HG02588 (cell line): ENCODE results near the gene DACH1.

Source experiments
- ATAC-seq: cut with Tn5 transposase; IDR thresholded peaks from one replicate; pipeline ENCODE4 v1.9.1; 2021; ENCODE audit warnings: mild to moderate bottlenecking, moderate library complexity; ENCODE audit not compliant: unreplicated experiment

Gene DACH1

DNA sequence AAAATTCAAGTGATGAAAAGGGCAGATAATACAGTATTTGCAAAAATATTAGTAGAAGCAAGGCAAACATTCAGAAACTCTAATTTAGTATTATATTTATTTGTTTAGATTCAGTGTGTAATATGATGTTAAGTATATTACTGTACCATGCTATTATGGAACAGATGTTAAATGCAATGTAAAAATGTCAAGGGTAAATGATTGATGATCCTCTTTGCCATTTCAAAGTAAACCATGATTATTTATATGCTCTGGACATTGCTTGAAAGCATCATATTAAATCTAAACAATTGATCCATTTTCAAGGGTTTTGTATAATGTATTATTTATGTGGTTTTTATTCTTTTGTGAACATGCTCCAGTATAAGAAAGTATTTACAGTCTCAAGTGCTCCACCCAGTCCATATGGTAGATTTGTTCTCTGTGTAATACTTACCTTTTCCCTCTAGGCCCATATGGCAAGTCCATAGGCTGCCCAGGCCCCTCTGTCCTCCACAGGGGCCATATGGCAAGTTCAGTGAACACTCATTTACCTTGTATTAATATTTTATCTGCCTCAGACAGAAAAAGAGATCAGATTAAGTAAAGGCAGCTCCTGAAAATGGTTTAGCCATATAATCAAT is 353.5 kb downstream of the DACH1 start:
- ATAC-seq: no peak

DNA sequence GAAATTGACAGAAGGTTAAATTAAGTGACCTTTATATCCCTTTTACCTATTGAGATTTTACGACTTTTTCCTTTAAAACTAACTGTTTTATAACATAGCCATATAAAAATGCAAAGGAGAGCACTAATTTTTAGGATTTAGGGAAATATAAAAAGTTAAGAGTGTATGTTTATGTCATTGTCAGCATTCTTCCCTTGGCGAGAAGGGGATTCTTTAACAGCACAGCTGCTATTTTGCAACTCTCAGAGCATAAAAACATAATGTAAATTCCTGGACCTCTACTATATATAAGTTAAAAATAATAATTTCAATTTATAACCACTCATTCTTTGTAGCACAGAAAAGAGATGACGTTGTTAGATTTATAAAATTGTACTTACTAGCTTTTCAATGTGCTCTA is 363.2 kb downstream of the DACH1 start:
- ATAC-seq: no peak

DNA sequence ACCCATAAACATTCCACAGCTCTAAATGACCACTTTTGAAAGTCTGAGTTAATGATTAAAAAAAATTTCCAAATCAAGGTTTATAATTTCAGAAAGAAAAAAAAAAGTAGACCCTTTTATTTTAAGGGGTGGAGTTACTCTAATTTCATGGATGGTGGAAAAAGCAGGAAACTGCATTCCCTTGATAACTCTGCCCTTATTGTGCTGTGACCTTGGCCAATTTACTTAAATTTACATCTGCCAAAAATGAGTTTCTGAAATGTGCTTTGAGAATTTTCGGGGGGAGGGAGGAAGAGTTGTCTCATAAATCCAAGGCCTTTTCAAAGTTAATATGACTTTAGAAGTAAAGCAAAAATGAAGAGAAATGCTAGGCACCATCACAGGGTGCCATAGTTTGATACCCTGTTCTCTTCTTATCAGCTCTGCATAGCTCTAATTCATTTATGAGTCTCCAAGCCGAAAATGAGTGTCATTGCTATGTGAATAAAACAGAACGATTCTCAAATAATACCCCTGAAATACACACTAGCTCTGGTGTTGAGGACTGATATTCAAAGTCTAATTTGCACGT is 367.0 kb downstream of the DACH1 start:
- no peak for ATAC-seq

DNA sequence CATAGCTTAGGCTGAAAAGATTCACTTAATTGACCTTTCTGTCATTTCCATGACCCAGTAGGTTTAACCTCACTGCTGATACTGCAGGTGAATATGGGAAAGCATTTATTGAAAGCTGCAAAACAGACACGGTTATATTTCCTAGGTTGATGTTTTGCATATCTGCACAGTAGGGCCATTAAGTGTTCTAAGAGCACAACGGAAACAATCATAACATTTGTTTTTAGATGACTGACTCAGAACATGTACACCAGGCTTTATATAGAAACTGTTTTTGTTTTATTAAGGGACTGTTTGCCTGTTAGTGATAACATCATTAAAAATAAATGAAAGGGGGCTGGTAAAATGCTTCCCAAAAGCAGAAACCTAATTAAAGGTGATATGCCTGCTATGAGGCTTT is 367.8 kb downstream of the DACH1 start:
- ATAC-seq: no peak

DNA sequence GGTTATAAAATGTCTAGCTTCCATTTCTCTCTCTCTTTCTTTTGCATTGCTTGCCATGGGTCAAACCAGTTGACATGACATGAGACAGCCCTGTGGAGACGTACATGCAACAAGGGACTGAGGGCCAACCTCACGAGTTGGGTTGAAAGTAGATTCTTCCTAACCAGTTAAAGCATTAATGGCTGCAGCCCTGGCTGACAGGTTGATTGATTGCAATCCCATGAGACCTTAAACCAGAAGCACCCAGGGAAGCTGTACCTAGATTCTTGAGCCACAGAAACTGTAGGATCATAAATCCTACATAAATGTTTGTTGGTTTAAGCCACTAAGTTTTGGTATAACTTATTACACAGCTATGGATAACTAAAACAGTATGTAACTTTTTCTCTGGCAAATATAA is 373.8 kb downstream of the DACH1 start:
- ATAC-seq: no peak

DNA sequence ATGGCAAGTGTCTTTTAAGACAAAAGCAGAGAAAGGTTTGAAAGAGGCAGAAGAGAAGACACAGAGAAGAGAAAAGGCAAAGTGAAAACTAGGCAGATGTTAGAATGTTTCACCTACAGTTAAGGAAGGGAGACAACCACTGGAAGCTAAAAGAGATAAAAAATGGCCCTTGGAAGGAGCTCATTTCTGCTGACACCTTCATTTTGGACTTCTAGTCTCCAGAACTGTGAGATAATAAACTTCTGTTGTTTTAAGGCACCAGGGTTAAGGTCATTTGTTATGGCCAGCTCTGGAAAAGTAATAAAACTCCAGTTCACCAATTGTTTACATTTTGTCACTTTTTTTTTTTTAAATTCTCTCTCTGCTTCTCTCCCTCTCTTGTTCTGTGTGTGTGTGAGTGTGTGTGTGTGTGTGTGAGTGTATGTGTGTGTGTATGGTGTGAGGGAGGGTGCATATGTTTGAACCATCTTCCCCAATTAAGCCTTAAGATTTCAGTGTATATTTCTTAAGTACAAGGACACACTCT is 374.6 kb downstream of the DACH1 start:
- ATAC-seq: no peak

DNA sequence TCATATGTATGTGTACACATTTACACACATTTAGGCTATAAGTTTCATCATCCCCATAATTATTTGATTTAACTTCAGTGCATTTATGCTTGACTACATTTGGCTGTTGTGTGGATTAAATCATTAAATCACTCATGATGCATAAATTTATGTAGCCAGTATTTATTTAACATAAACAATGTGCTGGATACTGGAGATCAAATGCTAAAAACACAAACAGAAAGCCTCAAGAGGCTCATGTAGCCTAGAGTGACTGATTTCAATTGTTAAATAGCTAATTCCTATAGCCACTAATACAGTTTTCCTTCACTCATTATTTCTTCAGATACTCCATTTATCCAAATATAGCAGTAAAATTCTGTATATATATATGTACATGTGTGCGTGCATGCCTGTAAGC is 376.0 kb downstream of the DACH1 start:
- no peak for ATAC-seq

DNA sequence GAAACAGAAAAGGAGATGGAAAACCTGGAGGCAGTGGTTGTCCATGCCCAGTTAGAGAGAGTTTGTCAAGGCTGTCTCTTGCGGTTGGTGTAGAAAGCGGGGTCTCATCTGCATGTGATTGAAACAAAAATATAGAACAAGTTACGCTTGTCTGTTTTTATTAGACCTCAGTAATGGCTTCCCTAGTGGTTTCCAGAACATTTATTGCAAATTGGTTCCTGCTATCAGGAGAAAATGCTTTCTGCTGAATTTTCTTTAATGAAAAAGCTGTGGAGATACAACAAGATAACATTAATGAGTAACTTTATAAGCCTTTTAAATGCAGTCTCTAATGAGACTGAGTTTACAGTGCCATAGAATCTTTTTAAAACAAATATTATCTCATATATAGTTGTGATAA is 378.0 kb downstream of the DACH1 start:
- no peak for ATAC-seq

DNA sequence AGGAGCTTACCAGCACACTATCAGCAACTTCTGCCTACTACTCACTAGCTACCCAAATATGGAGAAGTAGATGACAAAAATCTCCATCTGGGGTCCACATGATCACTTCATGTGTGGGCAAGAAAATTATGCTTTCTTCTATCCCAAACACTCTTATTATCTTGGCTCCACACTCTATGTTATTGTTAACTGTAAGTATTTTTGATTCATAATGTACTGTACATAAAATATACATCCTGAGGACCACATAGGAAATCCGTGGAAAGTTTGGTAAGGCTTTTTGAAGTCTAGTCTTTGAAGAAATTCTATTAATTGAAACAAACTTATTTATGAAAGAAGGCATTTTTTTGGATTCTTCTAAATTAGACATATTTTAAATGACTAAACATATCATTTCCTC is 378.8 kb downstream of the DACH1 start:
- ATAC-seq: no peak

DNA sequence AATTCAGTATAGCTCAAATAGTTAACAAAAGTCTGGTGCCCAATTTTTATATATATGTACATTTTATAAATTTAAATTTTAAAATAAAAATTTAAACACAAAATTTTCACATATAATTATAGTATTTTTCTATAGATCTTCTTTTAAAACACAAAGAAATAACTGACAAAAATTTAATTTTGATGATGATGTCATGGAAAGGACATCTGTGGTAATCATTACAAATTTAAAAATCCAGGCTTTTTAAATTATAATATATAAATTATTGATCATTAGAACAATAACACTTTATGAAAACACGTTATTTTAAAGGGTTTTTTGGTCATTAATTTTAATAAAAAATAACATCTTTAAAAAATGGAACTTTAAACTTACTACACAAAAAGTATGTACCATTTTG is 381.1 kb downstream of the DACH1 start:
- ATAC-seq: no peak

DNA sequence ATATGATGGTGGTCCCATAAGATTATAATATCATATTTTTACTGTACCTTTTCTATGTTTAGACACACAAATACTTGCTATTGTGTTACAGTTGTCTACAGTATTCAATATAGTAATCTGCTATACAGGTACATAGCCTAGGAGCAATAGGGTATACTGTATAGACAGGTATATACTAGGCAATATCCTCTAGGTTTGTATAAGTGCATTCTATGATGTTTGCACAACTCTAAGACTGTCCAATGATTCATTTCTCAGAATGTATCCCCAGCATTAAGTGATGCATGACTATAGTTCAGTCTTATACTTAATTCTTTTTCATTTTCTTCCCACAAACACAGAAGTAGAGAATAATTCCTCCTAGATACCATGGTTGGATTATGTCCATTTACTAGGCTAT is 383.3 kb downstream of the DACH1 start:
- ATAC-seq: no peak

DNA sequence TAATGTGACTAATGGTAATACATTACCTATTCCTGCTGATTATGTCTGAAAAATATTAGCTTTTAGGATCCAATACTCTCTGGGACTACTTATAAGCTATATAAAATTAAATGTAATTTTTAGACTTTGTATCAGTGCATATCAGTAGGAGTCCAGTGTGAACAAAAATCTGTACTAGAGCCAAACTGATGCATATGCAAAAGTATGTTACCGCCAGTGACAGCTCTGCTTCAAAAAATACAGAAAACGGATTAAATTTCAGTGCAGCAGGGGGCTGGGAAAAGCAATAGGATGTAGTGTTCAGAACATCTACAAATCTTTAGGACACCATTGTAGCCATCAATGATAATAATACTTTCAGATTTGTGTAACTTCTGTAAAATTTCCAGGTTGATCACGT is 385.5 kb downstream of the DACH1 start:
- ATAC-seq: no peak

DNA sequence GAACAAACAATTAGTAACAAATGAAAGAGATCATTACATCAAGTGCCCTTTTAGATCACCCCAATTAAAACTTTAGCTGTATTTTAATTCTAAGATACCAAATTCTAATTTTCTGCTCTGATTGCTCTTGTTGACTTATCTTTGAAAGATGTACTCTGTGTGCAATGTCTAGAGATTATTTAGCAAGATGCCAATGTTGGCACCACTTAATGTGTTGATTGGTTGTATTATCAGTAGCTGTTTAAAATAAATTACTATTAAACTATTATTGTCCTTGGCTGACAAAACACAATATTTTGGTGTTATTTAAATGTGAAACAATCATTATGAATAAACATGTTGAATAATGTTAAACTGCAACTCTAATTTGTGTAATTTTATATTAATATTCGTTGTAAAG is 386.0 kb downstream of the DACH1 start:
- no peak for ATAC-seq

DNA sequence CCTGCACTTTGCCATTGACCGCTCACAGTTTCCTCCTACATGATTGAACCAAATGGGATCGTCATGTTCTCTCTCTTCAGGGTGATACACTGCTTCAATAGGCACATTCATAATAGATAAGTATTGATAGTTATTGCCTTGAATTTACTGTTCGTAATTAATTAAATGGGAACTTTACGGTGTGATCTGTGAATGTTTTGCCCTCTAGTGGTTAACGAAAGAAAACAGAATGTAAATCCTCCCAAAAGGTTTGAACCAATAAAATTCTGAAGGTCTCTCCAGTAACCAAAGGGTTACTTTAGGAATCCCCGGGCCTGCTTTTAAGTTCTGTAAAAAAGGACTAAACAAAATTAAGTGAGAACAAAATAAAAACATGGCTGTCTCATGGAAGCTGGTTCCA is 389.3 kb downstream of the DACH1 start:
- no peak for ATAC-seq

DNA sequence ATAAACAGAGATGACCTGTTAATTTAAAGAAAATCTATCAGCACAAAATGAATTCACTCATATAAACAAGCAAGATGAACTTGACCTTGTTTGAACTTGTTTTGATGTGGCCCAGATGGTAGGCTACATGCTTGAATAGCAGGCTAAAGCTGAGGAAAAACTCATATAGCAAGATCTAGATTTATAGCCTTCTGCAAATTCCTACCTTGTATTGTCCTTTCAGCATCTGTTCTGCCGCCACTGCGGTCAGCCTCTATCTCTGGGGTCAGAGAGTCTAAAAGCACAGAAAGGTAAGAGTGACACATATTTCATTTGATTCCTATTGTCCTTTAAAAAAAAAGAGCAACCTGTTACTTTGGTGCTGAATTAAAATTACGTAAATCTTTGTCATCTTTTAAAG is 392.1 kb downstream of the DACH1 start:
- no peak for ATAC-seq

DNA sequence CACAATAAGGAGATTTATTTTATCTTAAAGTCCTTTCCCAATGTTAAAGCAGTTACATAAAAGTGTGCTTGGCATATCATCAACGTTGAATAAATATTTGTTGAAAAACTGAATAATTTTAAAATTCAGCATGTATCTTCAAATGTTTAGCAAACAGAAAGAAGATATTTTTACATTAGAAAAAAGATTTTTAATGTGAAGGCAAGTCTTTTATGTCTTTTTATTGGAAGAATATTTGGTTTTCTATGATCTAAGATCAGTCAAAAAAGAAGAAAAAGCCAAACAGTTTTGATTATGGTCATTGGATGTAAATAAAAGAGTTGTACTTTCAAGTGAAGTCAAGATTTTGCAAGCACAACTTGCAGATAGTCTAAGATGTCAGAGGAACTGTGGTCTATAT is 397.4 kb downstream of the DACH1 start:
- ATAC-seq: no peak

DNA sequence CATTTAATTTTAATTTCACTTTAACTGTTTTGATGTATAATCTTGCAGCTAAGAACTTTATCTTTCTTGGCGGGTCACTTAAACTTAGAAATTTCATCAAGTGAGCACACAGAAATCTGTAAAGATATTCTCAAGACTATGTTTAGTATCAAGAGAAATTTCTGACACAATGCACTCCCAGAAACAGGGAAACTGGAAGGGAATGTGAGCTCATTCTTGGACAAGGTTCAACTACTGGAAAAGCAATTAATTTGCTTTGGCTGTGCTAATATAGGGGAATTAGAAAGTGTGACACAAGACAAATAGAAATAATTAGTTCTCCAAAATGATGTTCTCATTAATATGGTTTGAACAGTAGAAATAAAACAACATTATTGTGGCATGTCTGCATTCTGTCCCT is 402.3 kb downstream of the DACH1 start:
- no peak for ATAC-seq

DNA sequence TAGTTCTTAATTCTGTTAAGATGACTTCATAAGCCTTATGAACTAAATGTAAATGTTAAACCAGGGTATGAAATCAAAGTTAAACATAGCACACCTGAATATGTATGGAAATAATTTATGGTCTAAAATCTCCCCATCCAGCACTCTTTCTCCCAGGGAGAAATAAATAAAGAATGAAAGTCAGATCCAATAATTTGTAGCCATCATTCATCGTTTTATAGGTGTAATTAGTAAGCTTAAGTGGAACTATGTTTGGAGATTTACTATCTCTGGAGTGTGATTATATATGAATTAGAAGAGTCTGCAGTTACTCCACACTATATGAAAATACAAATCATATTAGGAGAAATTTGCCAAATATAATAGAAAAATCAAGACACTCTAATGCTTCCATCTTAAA is 405.1 kb downstream of the DACH1 start:
- no peak for ATAC-seq

DNA sequence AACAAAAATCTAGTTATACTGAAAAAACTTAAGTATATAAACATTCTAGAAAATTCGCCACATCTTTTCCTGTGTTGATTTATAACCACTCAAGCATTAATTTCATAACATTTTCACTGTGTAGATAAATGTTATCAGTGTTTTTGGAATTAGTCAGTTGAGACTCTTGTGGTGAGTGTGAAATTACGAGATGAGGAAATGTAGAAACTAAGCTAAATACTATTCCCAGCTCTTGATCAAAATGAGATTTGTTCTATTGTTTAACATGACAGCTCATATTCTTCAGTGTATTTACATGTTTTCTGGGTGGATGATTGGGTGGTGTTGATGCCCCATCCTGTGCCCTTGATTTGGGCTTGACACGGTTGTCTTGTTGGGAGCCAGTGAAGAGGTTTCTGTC is 406.8 kb downstream of the DACH1 start:
- no peak for ATAC-seq

DNA sequence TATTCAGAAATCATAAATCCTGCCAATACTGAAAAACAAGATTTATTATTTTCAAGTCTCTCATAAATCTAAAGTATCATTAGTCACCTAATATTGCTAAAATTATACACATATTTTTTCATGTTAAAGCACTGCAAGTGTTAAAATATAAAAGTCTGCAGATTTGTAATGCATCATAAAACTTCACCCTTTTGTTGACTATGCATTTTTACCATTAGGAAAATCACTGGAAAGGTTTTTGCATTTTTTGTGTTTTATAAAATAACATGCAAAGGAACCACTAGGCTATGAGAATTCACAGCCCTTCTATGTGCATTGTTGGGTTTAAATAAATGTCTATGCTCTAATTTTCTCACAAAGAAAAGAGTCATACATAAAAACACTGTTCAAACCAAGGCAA is 407.3 kb downstream of the DACH1 start:
- no peak for ATAC-seq

DNA sequence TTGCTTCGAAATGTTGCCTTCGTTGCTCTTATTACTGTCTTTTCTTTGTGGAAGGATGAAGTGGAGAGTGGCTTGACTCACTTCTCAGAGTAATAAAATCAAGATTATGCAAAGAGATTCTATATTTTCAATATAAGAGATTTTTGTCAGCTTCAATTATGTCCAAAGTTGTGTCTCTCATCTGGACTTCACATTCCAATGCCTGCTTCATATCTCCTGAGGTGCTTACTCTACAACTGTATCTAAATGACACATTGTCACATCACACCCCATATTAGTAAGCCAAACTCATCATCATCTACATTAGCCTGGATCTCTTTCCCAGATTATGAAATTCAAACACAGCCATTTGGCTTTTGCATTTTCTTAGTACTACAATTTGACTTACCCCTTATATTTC is 409.4 kb downstream of the DACH1 start:
- no peak for ATAC-seq

DNA sequence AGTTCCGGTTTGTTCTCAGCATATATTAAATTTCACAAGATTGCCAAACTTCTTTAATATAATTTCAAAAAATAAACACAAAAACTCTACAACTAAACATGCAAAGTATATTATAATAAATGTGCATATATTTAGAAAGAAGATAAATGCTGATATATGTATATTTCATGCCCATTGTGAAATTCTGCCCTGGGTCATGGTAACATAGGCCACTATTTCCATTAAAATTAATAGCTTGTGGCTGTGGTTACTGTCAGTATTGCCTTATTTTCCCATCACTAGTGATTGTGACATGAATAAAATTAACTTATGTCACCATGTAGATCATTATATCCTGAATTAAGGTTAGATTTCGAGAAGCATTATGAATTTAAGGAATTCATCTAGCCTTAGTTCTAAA is 410.9 kb downstream of the DACH1 start:
- no peak for ATAC-seq

DNA sequence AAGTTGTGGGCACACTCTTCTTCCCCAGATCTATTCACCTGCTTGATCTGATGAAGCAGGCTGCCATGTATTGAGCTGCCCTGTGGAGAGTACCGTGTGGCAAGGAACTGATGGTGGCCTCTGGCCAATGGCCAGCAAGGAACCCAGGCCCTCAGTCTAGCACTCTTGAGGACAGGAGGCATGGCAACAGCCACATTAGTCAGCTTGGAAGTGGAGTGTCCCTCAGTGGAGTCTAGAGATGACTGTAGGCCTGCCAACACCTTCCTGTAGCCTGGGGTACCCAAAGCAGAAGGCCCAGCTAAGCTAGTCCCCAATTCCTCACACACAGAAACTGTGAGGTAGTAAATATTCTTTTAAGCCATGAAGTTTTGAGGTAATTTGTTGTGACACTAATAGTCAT is 412.5 kb downstream of the DACH1 start:
- no peak for ATAC-seq
